H1 (cell line): ENCODE measurements around the gene MAS1. TPM values are rescaled to one million over a fixed set of nuclear protein-coding genes. Genes with fewer than 3 reads are reported as not detected.

Experiments
- CTCF ChIA-PET: fragments of 300-600 bp; sonication (Branson Sonifier 250); formaldehyde crosslinking; loops from one replicate; lab custom pipeline; 2021; ENCODE audit not compliant: partially characterized antibody; lab: Charles Lee
- POLR2A ChIA-PET: fragments of 300-600 bp; sonication (Branson Sonifier 250); formaldehyde crosslinking; loops from one replicate; lab custom pipeline; 2021; ENCODE audit warnings: inconsistent platforms; ENCODE audit not compliant: partially characterized antibody; lab: Charles Lee
- DNase-seq, 2 experiments: peaks; one replicate each; pipeline versions ENCODE4 v3.0.0 to v3.0.0-alpha.2; 2010 to 2022; ENCODE audit warnings: low spot score in 2 of 2, low read depth in 1 of 2, mixed read lengths in 1 of 2
- FAIRE-seq: peaks from 2 replicates; lab custom pipeline; 2011; peaks lifted over from hg19 to GRCh38; lab: Jason Lieb, UNC
- H2AFZ ChIP-seq: 2 replicates; pipeline ENCODE4 v1.8.1; 2012; ENCODE audit warnings: low read length, inconsistent platforms
- H2AK5ac ChIP-seq: 2 replicates; pipeline ENCODE4 v1.6.1; 2013; ENCODE audit warnings: low read depth, low read length
- H2BK120ac ChIP-seq: replicated peaks from 2 replicates; pipeline ENCODE3; 2013; ENCODE audit warnings: low read depth, low read length, inconsistent platforms
- H2BK12ac ChIP-seq: 2 replicates; pipeline ENCODE4 v1.6.1; 2013; ENCODE audit warnings: low read depth, low read length
- H2BK15ac ChIP-seq: 2 replicates; pipeline ENCODE4 v1.6.1; 2013; ENCODE audit warnings: low read length
- H2BK20ac ChIP-seq: 2 replicates; pipeline ENCODE4 v1.6.1; 2013; ENCODE audit warnings: low read length
- H2BK5ac ChIP-seq: 2 replicates; pipeline ENCODE4 v1.6.1; 2013; ENCODE audit warnings: low read depth, low read length
- H3K14ac ChIP-seq: 2 replicates; pipeline ENCODE4 v1.6.1; 2013; ENCODE audit warnings: inconsistent platforms; ENCODE audit not compliant: insufficient read length
- H3K18ac ChIP-seq: 2 replicates; pipeline ENCODE4 v1.6.1; 2013; ENCODE audit warnings: low read length; ENCODE audit errors: extremely low read depth
- H3K23ac ChIP-seq: 2 replicates; pipeline ENCODE4 v1.6.1; 2013; ENCODE audit warnings: inconsistent platforms; ENCODE audit not compliant: insufficient read length
- H3K23me2 ChIP-seq: 2 replicates; pipeline ENCODE4 v1.6.1; 2013; ENCODE audit warnings: low read depth, low read length
- H3K27ac ChIP-seq: 2 replicates; pipeline ENCODE4 v1.6.1; 2011; ENCODE audit warnings: low read depth, low read length, inconsistent platforms
- H3K27me3 ChIP-seq, 4 experiments: replicated peaks in 1 of 4; 1 replicate in 1 of 4; 2 replicates in 3 of 4; pipeline versions ENCODE4 v1.6.1 to v1.8.1; 2011 to 2013; ENCODE audit warnings: low read length in 3 of 4, mild to moderate bottlenecking in 3 of 4, inconsistent platforms in 2 of 4, mixed read lengths in 2 of 4, moderate library complexity in 1 of 4; ENCODE audit not compliant: control insufficient read depth in 3 of 4, insufficient read depth in 3 of 4; ENCODE audit errors: extremely low read depth in 1 of 4
- H3K36me3 ChIP-seq, 4 experiments: 2 replicates each; pipeline versions ENCODE4 v1.6.1 to v1.8.1; 2011 to 2013; ENCODE audit warnings: mild to moderate bottlenecking in 4 of 4, low read length in 3 of 4, moderate library complexity in 2 of 4, control low read depth in 1 of 4, inconsistent platforms in 1 of 4; ENCODE audit not compliant: insufficient read depth in 4 of 4, control insufficient read depth in 2 of 4
- H3K4ac ChIP-seq: replicated peaks from 2 replicates; pipeline ENCODE3; 2013; ENCODE audit warnings: low read length, low read depth, mixed read lengths, inconsistent platforms; ENCODE audit not compliant: insufficient read length
- H3K4me1 ChIP-seq, 4 experiments: replicated peaks in 1 of 4; 1 replicate in 1 of 4; 2 replicates in 3 of 4; pipeline versions ENCODE4 v1.6.1 to v1.8.1; 2011 to 2013; ENCODE audit warnings: low read length in 3 of 4, inconsistent platforms in 2 of 4, mixed read lengths in 1 of 4; ENCODE audit not compliant: insufficient read depth in 4 of 4, control insufficient read depth in 3 of 4
- H3K4me2 ChIP-seq, 2 experiments: 2 replicates each; pipeline versions ENCODE4 v1.6.1 to v1.8.1; 2011 to 2013; ENCODE audit warnings: low read depth in 2 of 2, low read length in 2 of 2, control low read depth in 1 of 2, inconsistent platforms in 1 of 2, mild to moderate bottlenecking in 1 of 2; ENCODE audit not compliant: insufficient read depth in 1 of 2
- H3K4me3 ChIP-seq, 4 experiments: fragments of 200-600, 300-600 bp in 1 of 4; sonication (generic), shearing (Covaris generic), sonication (Bioruptor Twin) in 1 of 4; 2 replicates each; pipeline versions ENCODE4 v1.5.1 to v1.8.1; 2011 to 2016; ENCODE audit warnings: low read length in 4 of 4, low read depth in 3 of 4, control low read depth in 2 of 4, inconsistent platforms in 2 of 4, mild to moderate bottlenecking in 2 of 4, mixed read lengths in 1 of 4, moderate library complexity in 1 of 4; ENCODE audit not compliant: insufficient read depth in 2 of 4; ENCODE audit errors: extremely low read depth in 1 of 4
- H3K56ac ChIP-seq: replicated peaks from 2 replicates; pipeline ENCODE3; 2013; ENCODE audit warnings: low read depth, mild to moderate bottlenecking, mixed read lengths, low read length, inconsistent platforms; ENCODE audit not compliant: insufficient read length
- H3K79me1 ChIP-seq: 2 replicates; pipeline ENCODE4 v1.6.1; 2013; ENCODE audit warnings: low read depth, low read length, control low read depth
- H3K79me2 ChIP-seq, 2 experiments: 2 replicates each; pipeline versions ENCODE4 v1.6.1 to v1.8.1; 2012 to 2013; ENCODE audit warnings: low read length in 2 of 2, mild to moderate bottlenecking in 2 of 2, inconsistent platforms in 1 of 2; ENCODE audit not compliant: insufficient read depth in 2 of 2, control insufficient read depth in 1 of 2
- H3K9ac ChIP-seq, 4 experiments: replicated peaks in 1 of 4; 1 replicate in 1 of 4; 2 replicates in 3 of 4; pipeline versions ENCODE4 v1.6.1 to v1.8.1; 2011 to 2013; ENCODE audit warnings: low read depth in 3 of 4, low read length in 3 of 4, control low read depth in 2 of 4, mild to moderate bottlenecking in 2 of 4, moderate library complexity in 2 of 4, inconsistent platforms in 1 of 4; ENCODE audit errors: extremely low read depth in 1 of 4
- H3K9me3 ChIP-seq, 2 experiments: 2 replicates each; pipeline versions ENCODE4 v1.6.1 to v1.8.1; 2012 to 2013; ENCODE audit warnings: mild to moderate bottlenecking in 2 of 2, moderate library complexity in 2 of 2, control low read depth in 1 of 2, inconsistent platforms in 1 of 2, low read depth in 1 of 2, low read length in 1 of 2, mixed read lengths in 1 of 2; ENCODE audit not compliant: insufficient read depth in 2 of 2
- H4K20me1 ChIP-seq, 2 experiments: replicated peaks in 1 of 2; 2 replicates each; pipeline versions ENCODE3 to v1.8.1; 2011 to 2013; ENCODE audit warnings: inconsistent platforms in 2 of 2, low read length in 2 of 2, mild to moderate bottlenecking in 1 of 2; ENCODE audit not compliant: insufficient read depth in 2 of 2, control insufficient read depth in 1 of 2
- H4K5ac ChIP-seq: 2 replicates; pipeline ENCODE4 v1.6.1; 2013; ENCODE audit warnings: low read length, low read depth, mixed read lengths, inconsistent platforms; ENCODE audit not compliant: insufficient read length
- H4K8ac ChIP-seq: 2 replicates; pipeline ENCODE4 v1.8.0; 2013; ENCODE audit warnings: mild to moderate bottlenecking, moderate library complexity, low read length, inconsistent platforms; ENCODE audit not compliant: insufficient read depth; ENCODE audit errors: extremely low read depth
- H4K91ac ChIP-seq: replicated peaks from 2 replicates; pipeline ENCODE3; 2013; ENCODE audit warnings: low read length, mixed read lengths, inconsistent platforms; ENCODE audit not compliant: insufficient read length
- BCL11A ChIP-seq, 2 experiments: IDR thresholded peaks; one replicate each; pipeline ENCODE4 v1.6.1; 2011; ENCODE audit warnings: low read depth in 2 of 2, low read length in 2 of 2, mild to moderate bottlenecking in 2 of 2
- CBX8 ChIP-seq: fragments of 300-800, 300-1000 bp; sonication (generic); IDR thresholded peaks from 2 replicates; pipeline ENCODE4 v1.7.1; 2016; ENCODE audit warnings: low read depth, low read length, borderline replicate concordance
- CTBP2 ChIP-seq: IDR thresholded peaks from 2 replicates; pipeline ENCODE4 v1.7.0; 2011; ENCODE audit warnings: borderline replicate concordance, mild to moderate bottlenecking, moderate library complexity, mixed read lengths, low read length; ENCODE audit not compliant: insufficient read depth, insufficient read length
- HDAC2 ChIP-seq, 2 experiments: fragments of 300-600 bp in 1 of 2; sonication (generic) in 1 of 2; IDR thresholded peaks; 2 replicates each; pipeline ENCODE4 v1.6.1; 2011 to 2012; ENCODE audit warnings: low read depth in 2 of 2, low read length in 2 of 2, mild to moderate bottlenecking in 2 of 2, moderate library complexity in 2 of 2, borderline replicate concordance in 1 of 2, inconsistent platforms in 1 of 2
- NANOG ChIP-seq: IDR thresholded peaks from 2 replicates; pipeline ENCODE4 v1.6.1; 2011; ENCODE audit warnings: low read length, low read depth, mild to moderate bottlenecking, inconsistent platforms; ENCODE audit not compliant: insufficient read depth, poor library complexity, severe bottlenecking
- PHF8 ChIP-seq: fragments of 200-600 bp; sonication (generic); conservative IDR thresholded peaks from 2 replicates; pipeline ENCODE4 v1.7.1; 2012; ENCODE audit warnings: low read depth, mild to moderate bottlenecking, inconsistent platforms, low read length, moderate library complexity
- POLR2A ChIP-seq, 2 experiments: IDR thresholded peaks; 1 replicate in 1 of 2; 2 replicates in 1 of 2; pipeline ENCODE4 v1.6.1; 2011; ENCODE audit warnings: low read depth in 2 of 2, low read length in 2 of 2, mild to moderate bottlenecking in 2 of 2; ENCODE audit errors: control extremely low read depth in 1 of 2
- RBBP5 ChIP-seq: IDR thresholded peaks from 2 replicates; pipeline ENCODE4 v1.7.1; 2012; ENCODE audit warnings: low read depth, mild to moderate bottlenecking, inconsistent platforms, low read length, moderate library complexity, borderline replicate concordance
- SIX5 ChIP-seq: IDR thresholded peaks from 2 replicates; pipeline ENCODE4 v1.6.1; 2011; ENCODE audit warnings: mild to moderate bottlenecking, low read depth, low read length
- YY1 ChIP-seq: IDR thresholded peaks from 2 replicates; pipeline ENCODE4 v1.6.1; 2011; ENCODE audit warnings: low read depth, mild to moderate bottlenecking, low read length
- WGBS, 2 experiments: shearing (Covaris generic) in 1 of 2; methylation state at CpG; one replicate each; pipeline versions ENCODE4 v1.1.6 to v1.1.7; 2013 to 2015; ENCODE audit warnings: low lambda C conversion rate in 2 of 2, mixed read lengths in 2 of 2, inconsistent platforms in 1 of 2, low coverage in 1 of 2, missing lambda C conversion rate in 1 of 2; ENCODE audit not compliant: insufficient replicate concordance in 2 of 2, insufficient coverage in 1 of 2, insufficient read length in 1 of 2; ENCODE audit errors: extremely low coverage in 1 of 2, missing lambda C conversion rate in 1 of 2; 5-methylcytosine and 5-hydroxymethylcytosine counted together
- polyA plus RNA-seq, 7 experiments: library from polyadenylated mRNA; depleted of rRNA in 3 of 7; stranded (reverse) in 5 of 7; unstranded in 2 of 7; fragments of >200 nt in 5 of 7; fragments of 200-250 nt in 2 of 7; gene quantifications; 1 replicate in 5 of 7; 2 replicates in 1 of 7; 4 replicates in 1 of 7; pipeline versions ENCODE4 v1.2.1 to v1.2.3, GENCODE V29; 2011 to 2013; ENCODE audit warnings: missing spikeins in 2 of 7, mixed read lengths in 2 of 7
- total RNA-seq: library from RNA; stranded (reverse); fragmentation: NEBNext Ultra II Directional; extraction: Animal tissue kit (Norgen Biotek cat#: 25700); gene quantifications from 2 replicates; pipeline ENCODE4 v1.2.1, GENCODE V29; 2021
- TF ChIP-seq, protein P1 (sequence below): IDR thresholded peaks from 2 replicates; pipeline ENCODE4 v1.6.1; 2012; ENCODE audit warnings: inconsistent platforms
- TF ChIP-seq, protein P2 (sequence below): IDR thresholded peaks from 2 replicates; pipeline ENCODE4 v1.6.1; 2011; ENCODE audit warnings: low read depth, mild to moderate bottlenecking, low read length; ENCODE audit not compliant: insufficient read depth

Gene MAS1
- total and polyA plus RNA-seq, 2 of the 8 experiments (the other 6 are each of a cell fraction or from before 2014, with no cell fraction given): 0.02 TPM; not detected in 1

DNA sequence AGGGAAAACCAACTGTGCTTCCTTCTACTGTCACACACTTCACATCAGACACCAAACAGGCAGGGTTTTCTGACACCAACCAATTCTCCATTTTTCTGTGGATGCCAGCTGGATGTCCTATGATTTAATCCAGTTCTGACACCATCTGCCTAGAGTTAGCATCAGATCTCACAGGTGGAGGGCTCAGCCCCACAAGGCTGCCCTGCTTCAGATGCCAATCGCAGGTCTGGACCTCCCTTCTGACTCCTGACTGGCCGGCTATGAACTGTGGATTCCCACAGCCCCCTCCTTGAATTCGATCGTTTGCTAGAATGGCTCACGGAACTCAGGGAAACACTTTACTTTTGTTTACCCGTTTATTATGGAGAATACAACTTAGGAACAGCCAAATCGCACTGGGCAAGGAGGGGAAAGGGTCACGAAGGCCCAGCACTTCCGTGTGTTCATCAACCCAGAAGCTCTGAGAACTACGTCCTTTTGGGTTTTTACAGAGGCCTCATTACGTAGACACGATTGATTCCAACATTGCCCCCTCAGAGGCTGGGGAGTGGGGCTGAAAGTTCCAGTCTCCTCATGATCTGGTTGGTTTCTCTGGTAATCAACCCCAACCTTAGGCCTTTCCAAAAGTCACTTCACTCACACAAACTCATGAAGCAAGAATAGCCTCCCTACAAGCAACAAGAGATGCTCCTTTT, 25.4 kb upstream of the MAS1 start:
- Histone ChIP-seq H4K20me1 (no peaks in the 10 kb centered on the region), H3K36me3 (no peaks in the 10 kb centered on the region), H3K56ac (no peak overlapping the region), H3K27ac (no peak overlapping the region), H3K4me3 (no peak overlapping the region), H2BK5ac (no peak overlapping the region), H3K23ac (no peak overlapping the region), H3K4me2 (no peak overlapping the region), H3K27me3 (no peaks in the 10 kb centered on the region), H3K23me2 (no peaks in the 10 kb centered on the region), H2AK5ac (no peak overlapping the region), H3K9me3 (no peaks in the 10 kb centered on the region), H4K8ac (no peak overlapping the region; the same call in 1 of the 2 replicates), H3K79me2 (no peaks in the 10 kb centered on the region), H3K4me1 (no peaks in the 10 kb centered on the region), H3K9ac (no peak overlapping the region), H2BK120ac (no peak overlapping the region), H4K91ac (no peak overlapping the region), H2BK12ac (no peak overlapping the region), H4K5ac (no peak overlapping the region), H2AFZ (peak overlapping the region; percentile 38; the same call in 1 of the 2 replicates), H3K14ac (no peak overlapping the region), H3K18ac (no peak overlapping the region), H2BK15ac (no peak overlapping the region), H3K4ac (no peak overlapping the region), H2BK20ac (no peak overlapping the region), H3K79me1 (no peaks in the 10 kb centered on the region)
- FAIRE-seq (no peak), DNase-seq (no peak)
- POLR2A ChIA-PET: no interaction called here
- CTCF ChIA-PET: interaction anchor here (0.6 to 1.3 kb wide), 4 partner anchors 115 to 576 kb away, joined by 3 read pairs; no protein-coding TSS in a partner anchor
- WGBS, 2 experiments: 86% methylated on average over 12 of the region's 12 CpGs; no CpG with 5 or more reads in 1 of the 2 experiments
- TF ChIP-seq RBBP5 (no peak), PHF8 (no peak), CBX8 (no peak), POLR2A (IDR thresholded peaks at IDR 0.05; ENCODE audit: control extremely low read depth in 1 of 2, low read depth in 2 of 2, low read length in 2 of 2) (no peak), SIX5 (no peak), YY1 (no peak), NANOG (no peak), HDAC2 (IDR thresholded peaks at IDR 0.05; ENCODE audit: borderline replicate concordance in 1 of 2, low read depth in 2 of 2, low read length in 2 of 2) (no peak), CTBP2 (no peak), BCL11A (IDR thresholded peaks at IDR 0.05; ENCODE audit: low read depth in 2 of 2, low read length in 2 of 2) (no peak)
- TF ChIP-seq, protein P1, sequence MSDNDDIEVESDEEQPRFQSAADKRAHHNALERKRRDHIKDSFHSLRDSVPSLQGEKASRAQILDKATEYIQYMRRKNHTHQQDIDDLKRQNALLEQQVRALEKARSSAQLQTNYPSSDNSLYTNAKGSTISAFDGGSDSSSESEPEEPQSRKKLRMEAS: no peak
- TF ChIP-seq, protein P2, sequence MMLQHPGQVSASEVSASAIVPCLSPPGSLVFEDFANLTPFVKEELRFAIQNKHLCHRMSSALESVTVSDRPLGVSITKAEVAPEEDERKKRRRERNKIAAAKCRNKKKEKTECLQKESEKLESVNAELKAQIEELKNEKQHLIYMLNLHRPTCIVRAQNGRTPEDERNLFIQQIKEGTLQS: no peak
